ENCODE data around the gene REPS1. TPM values are rescaled to one million over a fixed set of nuclear protein-coding genes. Genes with fewer than 3 reads are reported as not detected.

REPS1 gene
- total RNA-seq, 1 experiment from 2014 or later, result 74.4 TPM

- Histone ChIP-seq H3K56ac (ENCODE audit: insufficient read length, low read depth, low read length) (no peak overlapping the region), H3K79me2 (ENCODE audit: insufficient read depth, low read length) (no peaks in the 10 kb centered on the region), H3K4me2 (ENCODE audit: insufficient read depth, insufficient read length, low read length) (no peak overlapping the region), H2BK15ac (ENCODE audit: low read depth, low read length) (no peak overlapping the region), H2BK120ac (ENCODE audit: low read depth, low read length, poor library complexity, severe bottlenecking) (no peak overlapping the region), H4K20me1 (ENCODE audit: control insufficient read depth, insufficient read depth, insufficient read length) (no peaks in the 10 kb centered on the region), H2BK20ac (ENCODE audit: low read depth, low read length, poor library complexity, severe bottlenecking) (no peak overlapping the region), H2BK5ac (ENCODE audit: insufficient read length, low read length) (no peak overlapping the region), H4K5ac (ENCODE audit: insufficient read length, low read depth, low read length) (no peak overlapping the region), H3K9ac (ENCODE audit: extremely low read depth, insufficient read length, low read length) (no peak overlapping the region), H3K79me1 (ENCODE audit: insufficient read depth, low read depth, low read length, poor library complexity, severe bottlenecking) (no peaks in the 10 kb centered on the region), H3K27ac (ENCODE audit: insufficient read length, low read depth, low read length) (no peak overlapping the region), H4K91ac (ENCODE audit: insufficient read length, low read depth, low read length) (no peak overlapping the region), H3K27me3 (ENCODE audit: insufficient read depth, low read length) (no peaks in the 10 kb centered on the region), H3T11ph (ENCODE audit: low read length) (no peak overlapping the region), H3K23ac (ENCODE audit: insufficient read length, low read depth, low read length) (no peak overlapping the region), H3K18ac (ENCODE audit: insufficient read length, low read depth, low read length) (no peak overlapping the region), H2BK12ac (ENCODE audit: insufficient read length, low read depth, low read length) (no peak overlapping the region), H2AK5ac (ENCODE audit: insufficient read length, low read length) (no peak overlapping the region), H3K23me2 (ENCODE audit: insufficient read length, low read depth, low read length, poor library complexity, severe bottlenecking) (no peaks in the 10 kb centered on the region), H3K14ac (ENCODE audit: insufficient read depth, low read length) (no peak overlapping the region), H2AFZ (ENCODE audit: low read length) (no peak overlapping the region), H3K4me1 (ENCODE audit: insufficient read depth, low read length) (no peaks in the 10 kb centered on the region), H4K8ac (replicated peaks; ENCODE audit: insufficient read length, low read depth, low read length) (no peak overlapping the region), H3K4ac (ENCODE audit: low read depth, low read length) (no peak overlapping the region), H3K9me3 (ENCODE audit: control insufficient read depth, low read depth, low read length) (no peaks in the 10 kb centered on the region)
- Mint-ChIP-seq H3K27me3 (ENCODE audit: low read depth) (no peaks in the 10 kb centered on the region; the same call in 1 of the 2 replicates), H3K36me3 (ENCODE audit: insufficient read depth in 1 of 3, low read depth in 3 of 3) (no peaks in the 10 kb centered on the region; a peak in 1 of 7 replicates), H3K4me3 (no peak overlapping the region), H3K9me3 (no peaks in the 10 kb centered on the region), H3K27ac (no peak overlapping the region), H3K4me1 (peaks cover 12 to 26% of the 10 kb centered on the region in 2 experiments)
- no CpG with 5 or more reads among the region's 8 CpGs for WGBS (ENCODE audit: extremely low coverage, insufficient read length, low lambda C conversion rate)
- TF ChIP-seq CTCF (conservative IDR thresholded peaks at IDR 0.05), result no peak
- no peak for DNase-seq
Measured at GRCh38 chr6:138873191-138873590, 114.9 kb downstream of the REPS1 start.
